Measurements from ENCODE around the gene HMMR. TPM values are rescaled to one million over a fixed set of nuclear protein-coding genes. Genes with fewer than 3 reads are reported as not detected.
A peak's percentile ranks its signal among the peaks of the same experiment; 100 is the strongest.

The HMMR gene
- total RNA-seq, 3 donors from 2014 or later (not counting 1 experiment from before 2014, with no cell fraction given): 0.42 to 0.70 (median 0.63) TPM

DNA sequence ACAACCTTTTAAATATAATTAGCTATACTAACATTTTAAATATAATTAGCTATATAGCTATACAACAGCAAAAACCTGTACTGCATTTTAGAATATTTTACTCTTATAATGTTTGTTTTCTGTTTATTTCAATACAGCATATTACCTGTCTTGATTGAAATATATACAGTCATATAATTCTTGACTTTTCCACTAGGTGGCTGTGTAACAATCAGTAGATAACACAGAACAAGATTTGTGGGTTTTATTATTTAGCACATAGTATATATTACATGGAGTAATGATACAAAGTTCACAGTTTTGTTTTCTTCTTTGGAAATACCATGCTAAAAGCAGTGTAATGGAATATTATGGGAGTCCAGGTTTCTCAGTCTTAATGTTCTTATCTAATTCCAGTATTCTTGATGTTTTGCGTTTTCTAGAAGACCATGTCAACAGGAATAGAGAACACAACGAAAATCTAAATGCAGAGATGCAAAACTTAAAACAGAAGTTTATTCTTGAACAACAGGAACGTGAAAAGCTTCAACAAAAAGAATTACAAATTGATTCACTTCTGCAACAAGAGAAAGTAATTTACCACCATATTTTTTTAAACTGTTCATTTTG lies 13.3 kb downstream of the HMMR start:
- Mint-ChIP-seq H3K27ac (no peak overlapping the region), H3K27me3 (ENCODE audit: low read depth in 2 of 2) (no peaks in the 10 kb centered on the region), H3K36me3 (no peaks in the 10 kb centered on the region), H3K9me3 (no peaks in the 10 kb centered on the region), H3K4me3 (no peak overlapping the region), H3K4me1 (no peaks in the 10 kb centered on the region)
- no peak overlapping the region for H3K4me3 ChIP-seq (ENCODE audit: low read length)
- peak in 1 of 2 donors; percentile 63 for DNase-seq
- no peaks in the 10 kb centered on the region for H3K36me3 ChIP-seq (ENCODE audit: control insufficient read depth, insufficient read depth, low read length)
- TF ChIP-seq, protein P1, sequence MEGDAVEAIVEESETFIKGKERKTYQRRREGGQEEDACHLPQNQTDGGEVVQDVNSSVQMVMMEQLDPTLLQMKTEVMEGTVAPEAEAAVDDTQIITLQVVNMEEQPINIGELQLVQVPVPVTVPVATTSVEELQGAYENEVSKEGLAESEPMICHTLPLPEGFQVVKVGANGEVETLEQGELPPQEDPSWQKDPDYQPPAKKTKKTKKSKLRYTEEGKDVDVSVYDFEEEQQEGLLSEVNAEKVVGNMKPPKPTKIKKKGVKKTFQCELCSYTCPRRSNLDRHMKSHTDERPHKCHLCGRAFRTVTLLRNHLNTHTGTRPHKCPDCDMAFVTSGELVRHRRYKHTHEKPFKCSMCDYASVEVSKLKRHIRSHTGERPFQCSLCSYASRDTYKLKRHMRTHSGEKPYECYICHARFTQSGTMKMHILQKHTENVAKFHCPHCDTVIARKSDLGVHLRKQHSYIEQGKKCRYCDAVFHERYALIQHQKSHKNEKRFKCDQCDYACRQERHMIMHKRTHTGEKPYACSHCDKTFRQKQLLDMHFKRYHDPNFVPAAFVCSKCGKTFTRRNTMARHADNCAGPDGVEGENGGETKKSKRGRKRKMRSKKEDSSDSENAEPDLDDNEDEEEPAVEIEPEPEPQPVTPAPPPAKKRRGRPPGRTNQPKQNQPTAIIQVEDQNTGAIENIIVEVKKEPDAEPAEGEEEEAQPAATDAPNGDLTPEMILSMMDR (IDR thresholded peaks at IDR 0.05): peak; percentile 31
- intact Hi-C loops (cut with micrococcal nuclease): no loop called here
- H3K9me3 ChIP-seq (ENCODE audit: control insufficient read depth, insufficient read depth, low read length): no peaks in the 10 kb centered on the region
- peak in 2 of 3 donors; percentile 67 to 83 for ATAC-seq
- H3K27ac ChIP-seq (ENCODE audit: low read length): no peak overlapping the region
- H3K4me1 ChIP-seq (ENCODE audit: control insufficient read depth, insufficient read depth, low read length): no peaks in the 10 kb centered on the region
- no peaks in the 10 kb centered on the region for H3K27me3 ChIP-seq (ENCODE audit: control insufficient read depth, insufficient read depth, low read length)
- 81% methylated on average over 3 of the region's 3 CpGs for WGBS (ENCODE audit: insufficient coverage)

- Mint-ChIP-seq H3K4me3 (no peak overlapping the region), H3K9me3 (no peaks in the 10 kb centered on the region), H3K36me3 (no peaks in the 10 kb centered on the region), H3K4me1 (no peaks in the 10 kb centered on the region), H3K27ac (no peak overlapping the region), H3K27me3 (ENCODE audit: low read depth in 2 of 2) (no peaks in the 10 kb centered on the region)
- Histone ChIP-seq H3K27ac (ENCODE audit: low read length) (no peak overlapping the region), H3K9me3 (ENCODE audit: control insufficient read depth, insufficient read depth, low read length) (no peaks in the 10 kb centered on the region), H3K36me3 (ENCODE audit: control insufficient read depth, insufficient read depth, low read length) (no peaks in the 10 kb centered on the region), H3K4me1 (ENCODE audit: control insufficient read depth, insufficient read depth, low read length) (no peaks in the 10 kb centered on the region), H3K4me3 (ENCODE audit: low read length) (no peak overlapping the region), H3K27me3 (ENCODE audit: control insufficient read depth, insufficient read depth, low read length) (no peaks in the 10 kb centered on the region)
- 100% methylated on average over 1 of the region's 2 CpGs for WGBS (ENCODE audit: insufficient coverage)
- TF ChIP-seq, protein P1 (IDR thresholded peaks at IDR 0.05): no peak
- intact Hi-C loops (cut with micrococcal nuclease): no loop called here
- no peak for DNase-seq
- no peak for ATAC-seq
Measured at GRCh38 chr5:163475411-163475810, 15.0 kb downstream of the HMMR start.

DNA sequence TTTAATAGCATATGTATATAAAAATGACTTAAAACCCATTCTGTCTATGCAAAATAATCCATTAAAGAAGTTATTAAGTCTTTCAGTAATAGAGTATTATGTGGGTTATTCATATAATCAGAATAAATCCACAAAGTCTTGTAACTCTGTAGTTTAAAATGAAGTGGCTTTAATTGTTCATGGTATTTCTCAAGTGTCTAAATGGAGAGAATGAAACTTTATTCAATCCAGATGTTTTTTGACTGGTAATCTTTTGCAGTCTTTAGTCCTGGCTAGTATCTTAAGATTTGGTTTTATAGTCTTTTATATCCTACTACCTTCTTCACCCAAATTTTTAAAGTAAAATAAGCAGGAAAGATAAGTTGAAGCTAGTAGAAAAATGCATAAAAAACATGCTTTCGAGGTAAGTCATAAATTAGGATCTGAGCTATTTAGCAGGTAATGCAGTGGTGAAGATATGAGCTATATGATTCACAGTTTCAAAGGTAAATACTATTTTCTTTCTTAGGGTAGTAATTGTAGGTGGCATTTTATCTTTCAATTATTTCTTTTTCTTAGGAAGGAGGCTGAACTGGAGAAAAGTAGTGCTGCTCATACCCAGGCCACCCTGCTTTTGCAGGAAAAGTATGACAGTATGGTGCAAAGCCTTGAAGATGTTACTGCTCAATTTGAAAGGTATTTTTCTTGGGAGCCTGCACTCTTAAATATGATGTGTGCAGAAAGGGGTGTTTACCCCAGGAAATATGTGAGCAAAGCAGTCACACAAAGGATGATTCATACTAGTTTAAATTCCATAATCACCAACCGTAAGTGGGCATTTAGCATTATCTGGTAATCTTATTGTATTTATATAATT lies 17.9 kb downstream of the HMMR start:
- DNase-seq: no peak
- TF ChIP-seq, protein P1 (IDR thresholded peaks at IDR 0.05): no peak
- Histone ChIP-seq H3K9me3 (ENCODE audit: control insufficient read depth, insufficient read depth, low read length) (no peaks in the 10 kb centered on the region), H3K27ac (ENCODE audit: low read length) (no peak overlapping the region), H3K36me3 (ENCODE audit: control insufficient read depth, insufficient read depth, low read length) (no peaks in the 10 kb centered on the region), H3K4me1 (ENCODE audit: control insufficient read depth, insufficient read depth, low read length) (no peaks in the 10 kb centered on the region), H3K27me3 (ENCODE audit: control insufficient read depth, insufficient read depth, low read length) (no peaks in the 10 kb centered on the region), H3K4me3 (ENCODE audit: low read length) (no peak overlapping the region)
- Mint-ChIP-seq H3K27ac (no peak overlapping the region), H3K4me3 (no peak overlapping the region), H3K9me3 (no peaks in the 10 kb centered on the region), H3K27me3 (ENCODE audit: low read depth in 2 of 2) (no peaks in the 10 kb centered on the region), H3K4me1 (no peaks in the 10 kb centered on the region), H3K36me3 (no peaks in the 10 kb centered on the region)
- no peak for ATAC-seq
- intact Hi-C loops (cut with micrococcal nuclease): no loop called here
- 100% methylated on average over 1 of the region's 2 CpGs for WGBS (ENCODE audit: insufficient coverage)

All from natural killer cell (primary cell).